ENCODE data around the gene PALS1. TPM values are rescaled to one million over a fixed set of nuclear protein-coding genes. Genes with fewer than 3 reads are reported as not detected.
A peak's percentile ranks its signal among the peaks of the same experiment; 100 is the strongest.

Gene PALS1
- total RNA-seq, 8 experiments from 2014 or later: 10.0 to 35.9 (median 20.5) TPM

DNA sequence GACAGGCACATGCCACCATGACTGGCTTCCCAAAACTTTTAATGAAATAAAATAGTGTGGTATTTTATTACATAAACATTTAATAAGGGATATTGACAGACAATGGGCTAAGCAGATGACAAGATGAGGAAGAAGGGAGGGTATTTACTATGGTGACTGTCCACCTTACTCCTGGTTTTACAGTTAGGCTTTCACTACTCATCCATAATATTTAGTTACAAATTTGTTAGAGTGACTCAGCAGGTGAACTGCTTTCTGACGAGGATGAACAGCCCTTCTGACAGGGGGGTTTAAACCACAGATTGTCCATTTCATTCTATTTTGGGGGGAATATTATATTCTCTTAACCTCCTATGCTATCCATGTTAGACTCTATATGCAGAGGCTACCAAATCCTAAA is 3.6 kb upstream of the PALS1 start:
- no peak overlapping the region for H3K27ac ChIP-seq
- WGBS, 10 experiments: 0 to 80% (median 60%) methylated on average over 1 of the region's 1 CpG; no CpG with 5 or more reads in 6 of the 10 experiments
- no peak for ATAC-seq (replicated peaks in 6 of 8)
- in situ Hi-C loops (cut with MboI; ENCODE audit: low pct_unique_long_range_greater_than_20kb in 2 of 9, low sequenced_read_pairs in 9 of 9, unreplicated experiment in 9 of 9): no loop called here
- no peak overlapping the region for H3K4me3 ChIP-seq
- peaks cover 0 to 6% of the 10 kb centered on the region in 2 donors for H3K4me1 ChIP-seq (replicated peaks in 1 of 2)

- in situ Hi-C loops (cut with MboI; ENCODE audit: low pct_unique_long_range_greater_than_20kb in 2 of 9, low sequenced_read_pairs in 9 of 9, unreplicated experiment in 9 of 9): no loop called here
- Histone ChIP-seq H3K4me1 (replicated peaks in 1 of 2) (peaks cover 0 to 6% of the 10 kb centered on the region in 2 donors), H3K4me3 (no peak overlapping the region), H3K27ac (no peak overlapping the region)
- ATAC-seq (replicated peaks in 6 of 8): no peak
- WGBS, 10 experiments: 87 to 100% (median 95%) methylated on average over 2 to 12 of the region's 14 CpGs; no CpG with 5 or more reads in 2 of the 10 experiments
Observed at GRCh38 chr14:67239582-67239981, 1.7 kb upstream of the PALS1 start.

GRCh38 chr14:67240168-67240932 is 885 bp upstream of the PALS1 start:
- H3K4me1 ChIP-seq (replicated peaks in 1 of 2): peaks cover 0 to 6% of the 10 kb centered on the region in 2 donors
- no peak overlapping the region for H3K27ac ChIP-seq
- in situ Hi-C loops (cut with MboI; ENCODE audit: low pct_unique_long_range_greater_than_20kb in 2 of 9, low sequenced_read_pairs in 9 of 9, unreplicated experiment in 9 of 9): no loop called here
- H3K4me3 ChIP-seq: peak overlapping the region; percentile 61 to 87 (median 80)
- 3 to 72% (median 31%) methylated on average over 1 to 11 of the region's 23 CpGs for WGBS, 10 experiments
- ATAC-seq (replicated peaks in 6 of 8): peak; percentile 2 to 50 (median 9)

- peak; percentile 89 to 94 (median 92) for ATAC-seq (replicated peaks in 6 of 8)
- Histone ChIP-seq H3K4me3 (peak overlapping the region; percentile 61 to 87 (median 80)), H3K4me1 (replicated peaks in 1 of 2) (peaks cover 0 to 6% of the 10 kb centered on the region in 2 donors), H3K27ac (peak overlapping the region; percentile 73 to 88)
- in situ Hi-C loops (cut with MboI; ENCODE audit: low pct_unique_long_range_greater_than_20kb in 2 of 9, low sequenced_read_pairs in 9 of 9, unreplicated experiment in 9 of 9): no loop called here
- WGBS, 10 experiments: 0 to 3% (median 0%) methylated on average over 1 to 8 of the region's 54 CpGs; no CpG with 5 or more reads in 5 of the 10 experiments
Observed at GRCh38 chr14:67240978-67241410, 241 bp upstream of the PALS1 start.

- in situ Hi-C loops (cut with MboI; ENCODE audit: low pct_unique_long_range_greater_than_20kb in 2 of 9, low sequenced_read_pairs in 9 of 9, unreplicated experiment in 9 of 9): no loop called here
- ATAC-seq (replicated peaks in 6 of 8): no peak
- 0 to 17% (median 3%) methylated on average over 1 to 4 of the region's 4 CpGs; no CpG with 5 or more reads in 1 of the 10 experiments for WGBS, 10 experiments
- peaks cover 0 to 6% of the 10 kb centered on the region in 2 donors for H3K4me1 ChIP-seq (replicated peaks in 1 of 2)
- peak overlapping the region in 1 of 2 donors; percentile 88 for H3K27ac ChIP-seq
- H3K4me3 ChIP-seq: peak overlapping the region; percentile 61 to 87 (median 80)
Observed at GRCh38 chr14:67242168-67242420, 859 bp downstream of the PALS1 start.

DNA sequence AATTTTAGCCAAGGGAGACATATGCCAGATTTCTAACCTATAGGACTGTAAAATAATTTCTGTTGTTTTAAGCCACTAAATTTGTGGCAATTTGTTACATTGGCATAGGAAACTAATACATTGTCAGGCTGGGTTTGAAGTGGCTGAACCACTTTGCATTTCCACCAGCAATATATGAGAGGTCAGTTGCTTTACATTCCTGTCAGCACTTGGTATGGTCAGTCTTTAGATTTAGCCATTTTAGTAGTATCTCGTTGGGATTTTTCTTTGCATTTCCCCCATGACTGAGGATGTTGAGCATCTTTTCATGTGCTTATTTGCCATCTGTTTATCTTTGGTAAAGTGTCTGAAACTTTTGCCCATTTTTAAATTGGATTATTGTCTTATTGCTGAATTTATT is 3.9 kb downstream of the PALS1 start:
- ATAC-seq (replicated peaks in 6 of 8): no peak
- no peak overlapping the region for H3K27ac ChIP-seq
- peaks cover 4 to 5% of the 10 kb centered on the region in 2 donors for H3K4me1 ChIP-seq (replicated peaks in 1 of 2)
- in situ Hi-C loops (cut with MboI; ENCODE audit: low pct_unique_long_range_greater_than_20kb in 2 of 9, low sequenced_read_pairs in 9 of 9, unreplicated experiment in 9 of 9): no loop called here
- H3K4me3 ChIP-seq: no peak overlapping the region
- 27 to 100% (median 80%) methylated on average over 1 of the region's 1 CpG for WGBS, 10 experiments

GRCh38 chr14:67251573-67252226 is 10.5 kb downstream of the PALS1 start:
- no peak for ATAC-seq (replicated peaks in 6 of 8)
- WGBS, 10 experiments: 100% methylated on average over 1 to 2 of the region's 2 CpGs; no CpG with 5 or more reads in 5 of the 10 experiments
- H3K27ac ChIP-seq: no peak overlapping the region
- in situ Hi-C loops (cut with MboI; ENCODE audit: low pct_unique_long_range_greater_than_20kb in 2 of 9, low sequenced_read_pairs in 9 of 9, unreplicated experiment in 9 of 9): no loop called here
- H3K4me3 ChIP-seq: no peak overlapping the region
- H3K4me1 ChIP-seq (replicated peaks in 1 of 2): peaks cover 0 to 4% of the 10 kb centered on the region in 2 donors

- in situ Hi-C loops (cut with MboI; ENCODE audit: low pct_unique_long_range_greater_than_20kb in 2 of 9, low sequenced_read_pairs in 9 of 9, unreplicated experiment in 9 of 9): no loop called here
- Histone ChIP-seq H3K27ac (no peak overlapping the region), H3K4me1 (replicated peaks in 1 of 2) (no peaks in the 10 kb centered on the region), H3K4me3 (no peak overlapping the region)
- ATAC-seq (replicated peaks in 6 of 8): no peak
- WGBS, 10 experiments: 92 to 100% (median 100%) methylated on average over 1 to 2 of the region's 2 CpGs; no CpG with 5 or more reads in 3 of the 10 experiments
Observed at GRCh38 chr14:67253076-67253635, 11.9 kb downstream of the PALS1 start.

DNA sequence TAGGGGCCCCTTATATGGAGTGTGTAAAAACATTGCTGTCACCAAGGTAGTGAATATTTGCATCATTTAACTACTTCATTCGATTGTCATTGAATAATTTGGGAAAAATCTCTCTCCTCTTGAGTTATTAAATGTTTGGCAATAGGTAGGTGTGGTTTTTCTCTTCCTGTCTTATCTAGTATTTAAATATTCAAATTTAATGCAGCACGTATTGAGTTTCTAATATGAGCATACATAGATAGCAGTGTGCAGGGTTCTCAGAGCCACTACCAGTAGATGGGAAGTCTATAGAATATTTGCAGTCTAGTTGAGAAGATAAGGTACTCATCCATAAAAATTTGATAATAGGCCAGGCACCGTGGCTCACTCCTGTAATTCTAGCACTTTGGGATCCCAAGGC is 16.7 kb downstream of the PALS1 start:
- H3K4me1 ChIP-seq (replicated peaks in 1 of 2): peaks cover 0 to 6% of the 10 kb centered on the region in 2 donors
- 13 to 90% (median 62%) methylated on average over 1 to 3 of the region's 3 CpGs; no CpG with 5 or more reads in 2 of the 10 experiments for WGBS, 10 experiments
- peak in 2 of 8 experiments; percentile 70 to 71 for ATAC-seq (replicated peaks in 6 of 8)
- H3K27ac ChIP-seq: no peak overlapping the region
- H3K4me3 ChIP-seq: no peak overlapping the region
- in situ Hi-C loops (cut with MboI; ENCODE audit: low pct_unique_long_range_greater_than_20kb in 2 of 9, low sequenced_read_pairs in 9 of 9, unreplicated experiment in 9 of 9): no loop called here

DNA sequence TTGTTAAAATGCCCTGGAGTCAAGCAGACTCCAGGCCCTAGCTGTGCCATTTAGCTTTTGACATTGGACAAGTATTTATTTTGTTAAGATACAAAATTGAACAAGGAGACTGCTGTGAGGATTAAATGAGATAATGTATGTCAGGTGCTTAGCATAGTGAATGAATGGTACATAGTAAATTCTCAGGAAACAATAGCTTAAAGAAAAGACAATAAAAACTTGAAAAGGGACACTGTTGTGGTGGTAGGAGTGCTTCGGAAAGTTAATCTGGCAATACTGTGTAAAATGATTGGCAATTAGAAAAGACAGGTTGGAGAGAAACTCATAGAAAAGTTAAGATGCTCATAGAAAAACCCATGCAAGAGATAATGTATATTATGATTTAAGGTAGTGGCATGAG is 19.7 kb downstream of the PALS1 start:
- no peak for ATAC-seq (replicated peaks in 6 of 8)
- in situ Hi-C loops (cut with MboI; ENCODE audit: low pct_unique_long_range_greater_than_20kb in 2 of 9, low sequenced_read_pairs in 9 of 9, unreplicated experiment in 9 of 9): no loop called here
- no peak overlapping the region for H3K4me3 ChIP-seq
- no peak overlapping the region for H3K27ac ChIP-seq
- 63 to 100% (median 91%) methylated on average over 1 of the region's 1 CpG; no CpG with 5 or more reads in 1 of the 10 experiments for WGBS, 10 experiments
- peaks cover 0 to 6% of the 10 kb centered on the region in 2 donors for H3K4me1 ChIP-seq (replicated peaks in 1 of 2)

DNA sequence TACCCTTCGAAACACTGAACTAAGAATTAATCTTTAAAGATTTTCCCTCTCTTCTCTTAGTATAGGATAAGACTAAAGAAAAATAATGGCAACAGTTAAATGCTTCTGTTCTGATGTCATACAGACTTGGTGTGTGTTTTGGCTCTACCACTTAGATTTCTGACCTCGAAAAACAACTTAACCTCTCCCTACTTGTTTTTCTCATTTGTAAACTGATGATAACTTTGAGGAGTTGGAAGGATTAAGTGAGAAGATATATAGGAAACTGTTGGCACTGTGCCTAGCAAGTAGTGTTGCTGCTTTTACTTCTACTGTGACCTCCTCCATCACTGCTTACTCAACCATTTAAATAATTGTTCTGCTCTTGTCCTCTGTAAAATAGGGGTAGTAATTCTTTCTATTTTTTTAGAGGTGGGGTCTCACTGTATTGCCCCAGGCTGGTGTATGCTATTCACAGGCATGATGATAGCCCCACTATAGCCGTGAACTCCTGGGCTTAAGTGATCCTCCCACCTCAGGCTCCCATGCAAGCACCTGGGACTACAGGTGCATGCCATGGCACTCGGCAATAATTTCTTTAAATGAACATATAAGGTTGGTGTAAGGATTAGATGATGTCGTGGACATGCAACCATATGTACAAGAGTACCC is 22.4 kb downstream of the PALS1 start:
- WGBS, 10 experiments: 56 to 100% (median 88%) methylated on average over 1 to 5 of the region's 5 CpGs
- peaks cover 7 to 11% of the 10 kb centered on the region in 2 donors for H3K4me1 ChIP-seq (replicated peaks in 1 of 2)
- H3K27ac ChIP-seq: no peak overlapping the region
- no peak for ATAC-seq (replicated peaks in 6 of 8)
- no peak overlapping the region for H3K4me3 ChIP-seq
- in situ Hi-C loops (cut with MboI; ENCODE audit: low pct_unique_long_range_greater_than_20kb in 2 of 9, low sequenced_read_pairs in 9 of 9, unreplicated experiment in 9 of 9): no loop called here

DNA sequence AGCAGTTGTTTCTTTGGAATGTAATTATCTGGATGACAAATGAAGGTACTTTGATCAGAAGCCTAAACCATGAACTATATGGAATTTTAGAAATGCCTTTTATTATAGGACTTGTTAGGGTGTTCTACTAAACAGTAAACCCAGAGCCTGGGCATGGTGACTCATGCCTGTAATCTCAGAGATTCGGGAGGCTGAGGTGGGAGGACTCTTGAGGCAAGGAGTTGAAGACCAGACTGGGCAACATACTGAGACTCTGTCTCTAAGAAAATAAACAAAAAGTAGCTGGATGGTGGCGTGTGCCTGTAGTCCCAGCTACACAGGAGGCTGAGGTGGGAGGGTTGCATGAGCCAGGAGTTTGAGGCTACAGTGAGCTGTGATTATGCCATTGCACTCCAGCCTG is 23.9 kb downstream of the PALS1 start:
- Histone ChIP-seq H3K4me1 (replicated peaks in 1 of 2) (peaks cover 14 to 26% of the 10 kb centered on the region in 2 donors), H3K4me3 (no peak overlapping the region), H3K27ac (no peak overlapping the region)
- 25 to 100% (median 100%) methylated on average over 1 to 2 of the region's 2 CpGs; no CpG with 5 or more reads in 1 of the 10 experiments for WGBS, 10 experiments
- in situ Hi-C loops (cut with MboI; ENCODE audit: low pct_unique_long_range_greater_than_20kb in 2 of 9, low sequenced_read_pairs in 9 of 9, unreplicated experiment in 9 of 9): no loop called here
- no peak for ATAC-seq (replicated peaks in 6 of 8)
